Osteoblast (primary cell): ENCODE results near the gene FAF1. TPM values are rescaled to one million over a fixed set of nuclear protein-coding genes. Genes with fewer than 3 reads are reported as not detected.

ENCODE experiments used
- DNase-seq: peaks from one replicate; pipeline ENCODE4 v3.0.0; 2011; ENCODE audit warnings: low spot score, mixed read lengths; ENCODE audit not compliant: insufficient read length; ENCODE audit errors: missing footprints
- H2AFZ ChIP-seq: 2 replicates; pipeline ENCODE4 v1.6.0; 2011; ENCODE audit warnings: mild to moderate bottlenecking, low read length
- H3K27ac ChIP-seq: 2 replicates; pipeline ENCODE4 v1.5.1; 2011; ENCODE audit warnings: mild to moderate bottlenecking, low read depth, low read length, moderate library complexity
- H3K27me3 ChIP-seq: 2 replicates; pipeline ENCODE4 v1.6.0; 2012; ENCODE audit warnings: mild to moderate bottlenecking, control low read depth, inconsistent platforms, low read length, moderate library complexity; ENCODE audit not compliant: insufficient read depth
- H3K36me3 ChIP-seq: 2 replicates; pipeline ENCODE4 v1.5.1; 2011; ENCODE audit warnings: mild to moderate bottlenecking, low read length, control low read depth, moderate library complexity; ENCODE audit not compliant: insufficient read depth
- H3K4me1 ChIP-seq: 2 replicates; pipeline ENCODE4 v1.5.1; 2011; ENCODE audit warnings: mild to moderate bottlenecking, low read length, control low read depth, moderate library complexity; ENCODE audit not compliant: insufficient read depth
- H3K4me2 ChIP-seq: 2 replicates; pipeline ENCODE4 v1.6.0; 2011; ENCODE audit warnings: mild to moderate bottlenecking, low read length; ENCODE audit not compliant: insufficient read depth
- H3K4me3 ChIP-seq: fragments of 200-600 bp; sonication (generic); 3 replicates; pipeline ENCODE4 v1.5.1; 2012; ENCODE audit warnings: mild to moderate bottlenecking, low read length, inconsistent platforms; ENCODE audit not compliant: insufficient read depth
- H3K79me2 ChIP-seq: 2 replicates; pipeline ENCODE4 v1.6.0; 2012; ENCODE audit warnings: mild to moderate bottlenecking, low read length, control low read depth, inconsistent platforms; ENCODE audit not compliant: insufficient read depth
- H3K9me3 ChIP-seq: 2 replicates; pipeline ENCODE4 v1.5.1; 2011; ENCODE audit warnings: low read depth, low read length, control low read depth
- H4K20me1 ChIP-seq: 2 replicates; pipeline ENCODE4 v1.6.0; 2012; ENCODE audit warnings: mild to moderate bottlenecking, low read length, control low read depth; ENCODE audit not compliant: insufficient read depth
- total RNA-seq: library from RNA; depleted of rRNA; stranded (reverse); fragments of >200 nt; gene quantifications from 2 replicates; pipeline ENCODE4 v1.2.3, GENCODE V29; 2012
- TF ChIP-seq, protein P1 (sequence below): IDR thresholded peaks from 2 replicates; pipeline ENCODE4 v1.5.1; 2011; ENCODE audit warnings: mild to moderate bottlenecking, low read depth, low read length, moderate library complexity; ENCODE audit errors: extremely low read depth

Gene FAF1
- total RNA-seq, 1 donor, result 40.5 TPM

DNA sequence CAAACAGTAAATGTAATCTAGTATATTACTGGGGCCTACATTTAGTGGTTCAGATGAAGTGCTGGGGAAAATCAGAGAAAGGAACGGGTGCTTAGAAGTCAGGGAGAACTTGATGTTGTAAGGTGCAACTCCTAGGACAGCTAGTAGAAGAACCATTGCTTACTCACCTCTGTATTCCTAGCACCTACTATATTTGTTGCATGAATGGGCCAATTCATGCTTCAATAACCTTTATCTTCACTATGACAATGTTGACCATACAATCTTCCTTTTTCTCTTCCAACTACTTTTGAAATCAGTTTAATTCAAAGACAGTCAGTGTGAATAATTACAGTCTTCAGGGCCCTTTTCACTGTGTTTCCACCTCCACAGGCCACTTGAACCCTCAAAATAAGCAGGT lies 411.8 kb downstream of the FAF1 start:
- no peak overlapping the region for H3K27ac ChIP-seq
- no peaks in the 10 kb centered on the region for H3K4me1 ChIP-seq
- DNase-seq, result no peak
- H2AFZ ChIP-seq, result no peak overlapping the region
- no peaks in the 10 kb centered on the region for H3K79me2 ChIP-seq
- no peaks in the 10 kb centered on the region for H4K20me1 ChIP-seq
- no peaks in the 10 kb centered on the region for H3K9me3 ChIP-seq
- no peaks in the 10 kb centered on the region for H3K36me3 ChIP-seq
- H3K4me3 ChIP-seq, result no peak overlapping the region
- no peak overlapping the region for H3K4me2 ChIP-seq
- no peaks in the 10 kb centered on the region for H3K27me3 ChIP-seq
- TF ChIP-seq, protein P1, sequence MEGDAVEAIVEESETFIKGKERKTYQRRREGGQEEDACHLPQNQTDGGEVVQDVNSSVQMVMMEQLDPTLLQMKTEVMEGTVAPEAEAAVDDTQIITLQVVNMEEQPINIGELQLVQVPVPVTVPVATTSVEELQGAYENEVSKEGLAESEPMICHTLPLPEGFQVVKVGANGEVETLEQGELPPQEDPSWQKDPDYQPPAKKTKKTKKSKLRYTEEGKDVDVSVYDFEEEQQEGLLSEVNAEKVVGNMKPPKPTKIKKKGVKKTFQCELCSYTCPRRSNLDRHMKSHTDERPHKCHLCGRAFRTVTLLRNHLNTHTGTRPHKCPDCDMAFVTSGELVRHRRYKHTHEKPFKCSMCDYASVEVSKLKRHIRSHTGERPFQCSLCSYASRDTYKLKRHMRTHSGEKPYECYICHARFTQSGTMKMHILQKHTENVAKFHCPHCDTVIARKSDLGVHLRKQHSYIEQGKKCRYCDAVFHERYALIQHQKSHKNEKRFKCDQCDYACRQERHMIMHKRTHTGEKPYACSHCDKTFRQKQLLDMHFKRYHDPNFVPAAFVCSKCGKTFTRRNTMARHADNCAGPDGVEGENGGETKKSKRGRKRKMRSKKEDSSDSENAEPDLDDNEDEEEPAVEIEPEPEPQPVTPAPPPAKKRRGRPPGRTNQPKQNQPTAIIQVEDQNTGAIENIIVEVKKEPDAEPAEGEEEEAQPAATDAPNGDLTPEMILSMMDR, result no peak

DNA sequence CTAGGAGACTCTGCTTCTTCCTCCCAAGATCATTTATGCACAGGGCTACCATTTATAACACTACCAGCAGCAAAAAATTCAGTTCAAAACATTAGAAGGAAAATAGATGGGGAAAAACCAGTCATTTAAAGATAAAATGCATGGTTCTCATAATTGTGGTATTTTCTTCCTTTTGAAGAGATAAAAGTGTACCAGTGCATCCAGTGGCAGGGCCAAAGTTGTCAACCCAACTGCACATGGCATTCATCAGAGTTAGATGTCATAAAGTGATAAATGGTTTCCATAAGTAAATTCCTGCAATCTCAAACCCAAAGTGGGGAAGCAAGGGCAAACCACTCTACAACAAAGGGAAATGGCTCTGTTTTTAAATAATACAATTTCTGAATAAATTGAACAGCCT lies 417.7 kb downstream of the FAF1 start:
- no peaks in the 10 kb centered on the region for H3K9me3 ChIP-seq
- H3K4me3 ChIP-seq, result no peak overlapping the region
- TF ChIP-seq, protein P1, result no peak
- no peak overlapping the region for H3K4me2 ChIP-seq
- H3K36me3 ChIP-seq, result no peaks in the 10 kb centered on the region
- DNase-seq, result no peak
- no peak overlapping the region for H2AFZ ChIP-seq
- no peaks in the 10 kb centered on the region for H3K4me1 ChIP-seq
- H3K27ac ChIP-seq, result no peak overlapping the region
- no peaks in the 10 kb centered on the region for H3K79me2 ChIP-seq
- H3K27me3 ChIP-seq, result no peaks in the 10 kb centered on the region
- no peaks in the 10 kb centered on the region for H4K20me1 ChIP-seq

DNA sequence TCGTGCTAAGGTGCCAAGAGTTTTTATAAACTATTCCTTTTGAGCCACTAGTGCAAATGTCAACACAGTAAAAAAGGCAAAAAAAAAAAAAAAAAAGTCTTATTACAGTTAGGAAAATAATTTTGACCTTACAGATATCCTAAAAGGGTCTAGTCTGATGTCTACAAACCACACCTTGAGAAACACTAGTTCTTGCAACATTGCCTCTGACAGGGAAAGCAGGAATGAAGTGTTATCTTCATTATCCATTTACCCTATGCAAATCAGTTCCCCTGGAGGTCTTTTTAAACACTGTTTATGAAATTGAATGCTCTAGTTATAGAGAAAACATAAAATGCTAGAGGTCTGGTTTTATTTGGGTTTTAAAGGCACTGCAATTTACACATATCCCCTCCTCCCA lies 421.6 kb downstream of the FAF1 start:
- DNase-seq, result no peak
- Histone ChIP-seq H4K20me1 (no peaks in the 10 kb centered on the region), H3K9me3 (no peaks in the 10 kb centered on the region), H3K27me3 (no peaks in the 10 kb centered on the region), H3K36me3 (no peaks in the 10 kb centered on the region), H3K79me2 (no peaks in the 10 kb centered on the region), H3K4me3 (no peak overlapping the region), H3K4me2 (no peak overlapping the region), H2AFZ (no peak overlapping the region), H3K27ac (no peak overlapping the region), H3K4me1 (no peaks in the 10 kb centered on the region)
- TF ChIP-seq, protein P1, result no peak

DNA sequence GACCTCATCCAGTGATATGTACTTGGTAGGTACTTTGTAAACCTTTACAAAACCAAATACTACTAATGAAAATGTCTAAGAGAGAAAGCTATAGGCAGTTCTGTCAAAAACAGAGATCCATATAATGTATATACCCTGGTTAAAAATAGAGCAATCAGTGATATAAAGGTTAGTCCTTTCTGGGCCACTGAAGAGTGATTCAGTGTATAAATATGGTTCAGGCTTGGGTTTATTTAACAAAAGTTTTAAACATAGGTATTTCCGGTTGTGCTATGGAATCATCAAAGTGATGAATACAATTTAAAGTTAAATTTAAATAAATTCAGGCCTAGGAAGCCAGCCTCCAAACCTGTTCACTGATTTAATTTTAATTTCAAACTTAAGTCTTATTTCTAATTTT lies 428.5 kb downstream of the FAF1 start:
- Histone ChIP-seq H3K27ac (no peak overlapping the region), H3K4me2 (no peak overlapping the region), H3K9me3 (no peaks in the 10 kb centered on the region), H3K36me3 (no peaks in the 10 kb centered on the region), H4K20me1 (no peaks in the 10 kb centered on the region), H3K27me3 (no peaks in the 10 kb centered on the region), H3K79me2 (no peaks in the 10 kb centered on the region), H3K4me3 (no peak overlapping the region), H2AFZ (no peak overlapping the region), H3K4me1 (no peaks in the 10 kb centered on the region)
- no peak for DNase-seq
- TF ChIP-seq, protein P1, result no peak
